GM12878 (cell line): ENCODE measurements around the gene ZNF534.

ENCODE experiments used
- CTCF ChIP-seq, 3 experiments: IDR thresholded peaks in 2 of 3; conservative IDR thresholded peaks in 1 of 3; 2 replicates each; pipeline ENCODE4 v1.5.1; 2011; ENCODE audit warnings: low read depth in 3 of 3, low read length in 3 of 3, mild to moderate bottlenecking in 3 of 3, control low read depth in 2 of 3, moderate library complexity in 2 of 3, inconsistent platforms in 1 of 3, mixed read lengths in 1 of 3; ENCODE audit not compliant: control insufficient read depth in 2 of 3, insufficient read depth in 1 of 3; ENCODE audit errors: extremely low read depth in 1 of 3
- HCFC1 ChIP-seq: fragments of 150-350 bp; IDR thresholded peaks from 2 replicates; pipeline ENCODE4 v1.6.1; 2014; ENCODE audit warnings: low read length
- NFIC ChIP-seq: IDR thresholded peaks from 2 replicates; pipeline ENCODE4 v1.6.1; 2012; ENCODE audit warnings: low read depth, mild to moderate bottlenecking, inconsistent platforms, low read length, moderate library complexity
- NRF1 ChIP-seq: conservative IDR thresholded peaks from 2 replicates; pipeline ENCODE4 v1.6.1; 2011; ENCODE audit warnings: mild to moderate bottlenecking, low read depth, low read length, improper control_type of control experiment
- POLR2A ChIP-seq: IDR thresholded peaks from 2 replicates; pipeline ENCODE4 v1.6.1; 2011; ENCODE audit warnings: low read depth, mild to moderate bottlenecking, low read length
- RB1 ChIP-seq: fragments of 450-650 bp; formaldehyde crosslinking; IDR thresholded peaks from 2 replicates; pipeline ENCODE4 v1.6.1; 2017; ENCODE audit warnings: mild to moderate bottlenecking, borderline replicate concordance
- SMAD1 ChIP-seq: fragments of 450-650 bp; IDR thresholded peaks from 2 replicates; pipeline ENCODE4 v1.6.1; 2018; ENCODE audit warnings: mild to moderate bottlenecking, low read depth; ENCODE audit not compliant: partially characterized antibody
- STAT3 ChIP-seq: IDR thresholded peaks from 2 replicates; pipeline ENCODE4 v1.6.1; 2011; ENCODE audit warnings: low read depth, low read length, improper control_type of control experiment
- TCF7 ChIP-seq: IDR thresholded peaks from 2 replicates; pipeline ENCODE4 v1.6.1; 2014; ENCODE audit warnings: antibody characterized with exemption, borderline replicate concordance

GRCh38 chr19:52410276-52410675 is 18.7 kb upstream of the ZNF534 start:
- TF ChIP-seq STAT3 (no peak), NFIC (no peak), CTCF (IDR thresholded peaks at IDR 0.05 in 2 of 3, conservative IDR thresholded peaks at IDR 0.05 in 1 of 3; ENCODE audit: control insufficient read depth in 2 of 3, extremely low read depth in 1 of 3, insufficient read depth in 1 of 3, low read depth in 3 of 3, low read length in 3 of 3) (no peak), RB1 (no peak), SMAD1 (no peak), POLR2A (no peak), NRF1 (no peak), TCF7 (no peak), HCFC1 (no peak)
